ENCODE results near the gene CCER1.

- TF ChIP-seq CTCF (IDR thresholded peaks at IDR 0.05 in 8 of 11, conservative IDR thresholded peaks at IDR 0.05 in 3 of 11) (no peak), POLR2A (IDR thresholded peaks at IDR 0.05) (no peak)
Measured at GRCh38 chr12:90964616-90965015, 9.6 kb upstream of the CCER1 start.

Measured in spleen (tissue), 7 donors.